COLO829 (cell line): ENCODE data around the gene EVX2.
A peak's percentile ranks its signal among the peaks of the same experiment; 100 is the strongest.

ENCODE experiments used
- DNase-seq: peaks from one replicate; pipeline ENCODE4 v3.0.0; 2012; ENCODE audit warnings: low spot score

The EVX2 gene

DNA sequence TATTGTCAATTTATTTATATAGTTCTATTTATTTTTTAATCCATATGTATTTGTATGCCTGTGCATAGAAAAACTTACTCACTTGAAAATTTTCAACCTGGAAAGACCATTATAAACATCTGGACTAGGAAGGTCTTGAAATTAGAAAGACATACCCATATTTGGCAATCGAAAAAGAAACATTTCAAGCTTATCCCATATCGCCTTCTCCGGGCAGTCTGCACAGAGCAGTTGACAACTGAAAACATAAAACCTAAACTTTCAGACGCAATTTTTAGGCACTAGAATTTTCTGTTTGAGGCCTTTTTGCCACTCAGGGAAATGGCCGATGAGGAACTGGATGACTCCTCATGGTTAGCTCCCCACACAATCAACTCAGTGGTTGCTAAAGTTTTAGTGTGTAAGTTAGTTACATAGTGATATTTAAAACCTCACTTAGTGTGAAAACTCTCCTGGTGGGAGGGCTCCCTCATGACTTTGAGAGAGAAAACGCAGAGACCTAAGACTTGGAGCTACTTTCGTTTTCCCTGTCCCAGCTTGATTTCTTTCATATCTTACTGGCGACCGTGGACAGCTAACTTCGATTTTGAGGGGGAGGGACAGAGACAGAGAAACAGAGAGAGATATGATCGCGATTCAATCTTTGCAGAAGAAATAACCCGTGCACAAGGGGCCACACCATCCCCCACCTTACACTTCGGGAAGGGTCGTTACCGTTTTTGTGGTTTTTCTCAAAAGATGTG, 12.7 kb upstream of the EVX2 start:
- peak; percentile 48 for DNase-seq

DNA sequence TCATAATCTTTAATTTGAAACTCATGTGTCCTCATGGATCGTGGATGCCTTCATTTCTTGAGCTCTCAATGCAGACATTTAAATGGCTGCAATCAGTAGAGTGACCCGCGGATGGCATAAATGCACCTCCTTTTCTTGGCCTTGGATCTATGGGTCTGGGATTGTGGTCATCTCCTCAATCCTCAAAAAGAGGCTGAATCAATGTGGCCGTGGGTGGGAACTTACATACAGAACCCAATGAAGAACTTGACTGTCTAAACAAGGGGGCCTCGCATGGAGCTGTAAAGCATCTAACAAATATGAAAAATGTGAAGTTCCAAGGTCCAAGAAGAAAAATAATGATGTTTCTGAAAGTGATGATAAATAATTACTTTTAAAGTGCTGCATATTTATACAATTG, 11.7 kb upstream of the EVX2 start:
- DNase-seq, result no peak

DNA sequence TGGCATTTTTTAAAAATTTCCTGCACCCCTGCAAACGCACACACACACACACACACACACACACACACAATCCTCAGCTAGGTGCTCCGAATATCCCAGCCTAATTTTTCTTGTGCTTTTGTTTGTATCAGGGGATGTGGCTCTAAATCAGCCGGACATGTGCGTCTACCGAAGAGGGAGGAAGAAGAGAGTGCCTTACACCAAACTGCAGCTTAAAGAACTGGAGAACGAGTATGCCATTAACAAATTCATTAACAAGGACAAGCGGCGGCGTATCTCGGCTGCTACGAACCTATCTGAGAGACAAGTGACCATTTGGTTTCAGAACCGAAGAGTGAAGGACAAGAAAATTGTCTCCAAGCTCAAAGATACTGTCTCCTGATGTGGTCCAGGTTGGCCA, 10.6 kb upstream of the EVX2 start:
- no peak for DNase-seq

DNA sequence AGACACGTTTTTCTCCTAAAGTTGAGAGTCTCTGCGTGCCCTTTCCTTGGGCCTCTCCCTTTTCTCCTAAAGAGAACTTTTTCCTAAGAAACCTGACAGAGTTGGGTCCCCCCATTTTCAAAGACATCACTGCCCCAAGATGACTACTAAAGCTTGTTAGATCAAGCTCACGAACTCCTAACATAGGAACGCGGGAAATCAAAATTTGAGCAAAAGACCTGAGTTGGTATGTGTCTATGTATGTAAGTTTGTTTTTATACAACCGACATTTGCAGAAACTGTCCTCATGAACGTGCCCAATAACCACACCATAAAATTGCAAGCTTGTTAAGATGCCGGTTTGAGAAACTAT, 10.1 kb upstream of the EVX2 start:
- no peak for DNase-seq

DNA sequence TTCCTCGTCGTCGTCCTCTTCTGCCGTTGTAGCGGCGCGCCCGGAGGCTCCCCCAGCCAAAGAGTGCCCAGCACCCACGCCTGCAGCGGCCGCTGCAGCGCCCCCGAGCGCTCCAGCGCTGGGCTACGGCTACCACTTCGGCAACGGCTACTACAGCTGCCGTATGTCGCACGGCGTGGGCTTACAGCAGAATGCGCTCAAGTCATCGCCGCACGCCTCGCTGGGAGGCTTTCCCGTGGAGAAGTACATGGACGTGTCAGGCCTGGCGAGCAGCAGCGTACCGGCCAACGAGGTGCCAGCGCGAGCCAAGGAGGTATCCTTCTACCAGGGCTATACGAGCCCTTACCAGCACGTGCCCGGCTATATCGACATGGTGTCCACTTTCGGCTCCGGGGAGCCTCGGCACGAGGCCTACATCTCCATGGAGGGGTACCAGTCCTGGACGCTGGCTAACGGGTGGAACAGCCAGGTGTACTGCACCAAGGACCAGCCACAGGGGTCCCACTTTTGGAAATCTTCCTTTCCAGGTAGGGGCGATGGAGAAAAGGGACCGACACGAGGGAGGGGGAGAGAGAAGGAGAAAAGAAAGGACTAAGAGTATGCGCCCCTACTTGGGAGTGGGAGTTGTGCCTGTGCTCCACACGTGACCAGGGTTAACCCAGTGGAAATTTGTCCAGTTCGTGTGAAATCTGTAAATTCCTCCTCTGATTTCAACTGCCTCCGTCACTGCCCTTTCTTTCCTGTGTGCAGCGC, 9.6 kb upstream of the EVX2 start:
- peak; percentile 46 for DNase-seq

DNA sequence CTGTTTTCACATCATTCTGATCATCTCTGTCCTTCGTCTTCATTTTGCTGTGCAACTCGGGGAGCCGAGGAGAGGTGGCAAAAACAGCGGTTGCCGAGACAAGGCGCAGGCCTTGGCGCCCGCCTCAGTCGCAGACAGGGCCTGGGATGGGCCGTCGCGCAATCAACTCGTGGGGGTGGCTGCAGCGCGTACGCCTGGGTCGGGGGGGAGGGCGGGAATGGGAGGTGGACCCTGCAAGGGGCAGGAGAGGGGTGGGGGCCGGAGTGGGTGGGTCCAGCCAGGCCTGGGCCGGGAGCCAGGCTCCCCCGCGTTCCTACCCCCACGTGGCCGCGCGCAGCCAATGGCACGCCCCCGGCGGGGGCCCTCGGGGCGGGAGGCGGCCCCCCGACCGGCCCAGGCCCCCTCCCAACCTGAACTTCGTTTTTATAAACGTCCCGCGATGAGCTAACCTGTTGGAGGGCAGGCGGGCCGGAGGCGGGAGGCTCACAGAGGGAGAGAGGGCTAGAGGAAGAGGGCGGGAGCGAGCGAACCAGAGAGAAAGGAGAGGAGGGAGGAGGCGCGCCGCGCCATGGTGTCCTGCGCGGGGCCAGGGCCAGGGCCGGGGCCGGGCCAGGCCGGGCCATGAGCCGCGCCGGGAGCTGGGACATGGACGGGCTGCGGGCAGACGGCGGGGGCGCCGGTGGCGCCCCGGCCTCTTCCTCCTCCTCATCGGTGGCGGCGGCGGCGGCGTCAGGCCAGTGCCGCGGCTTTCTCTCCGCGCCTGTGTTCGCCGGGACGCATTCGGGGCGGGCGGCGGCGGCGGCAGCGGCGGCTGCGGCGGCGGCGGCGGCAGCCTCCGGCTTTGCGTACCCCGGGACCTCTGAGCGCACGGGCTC, 8.7 kb upstream of the EVX2 start, which contains the start of gene HOXD13:
HOXD13 (plus strand) TSS at position 452 of the 875 bp plus-strand sequence; CDS start at position 622, 170 bp downstream.
- DNase-seq, result no peak

DNA sequence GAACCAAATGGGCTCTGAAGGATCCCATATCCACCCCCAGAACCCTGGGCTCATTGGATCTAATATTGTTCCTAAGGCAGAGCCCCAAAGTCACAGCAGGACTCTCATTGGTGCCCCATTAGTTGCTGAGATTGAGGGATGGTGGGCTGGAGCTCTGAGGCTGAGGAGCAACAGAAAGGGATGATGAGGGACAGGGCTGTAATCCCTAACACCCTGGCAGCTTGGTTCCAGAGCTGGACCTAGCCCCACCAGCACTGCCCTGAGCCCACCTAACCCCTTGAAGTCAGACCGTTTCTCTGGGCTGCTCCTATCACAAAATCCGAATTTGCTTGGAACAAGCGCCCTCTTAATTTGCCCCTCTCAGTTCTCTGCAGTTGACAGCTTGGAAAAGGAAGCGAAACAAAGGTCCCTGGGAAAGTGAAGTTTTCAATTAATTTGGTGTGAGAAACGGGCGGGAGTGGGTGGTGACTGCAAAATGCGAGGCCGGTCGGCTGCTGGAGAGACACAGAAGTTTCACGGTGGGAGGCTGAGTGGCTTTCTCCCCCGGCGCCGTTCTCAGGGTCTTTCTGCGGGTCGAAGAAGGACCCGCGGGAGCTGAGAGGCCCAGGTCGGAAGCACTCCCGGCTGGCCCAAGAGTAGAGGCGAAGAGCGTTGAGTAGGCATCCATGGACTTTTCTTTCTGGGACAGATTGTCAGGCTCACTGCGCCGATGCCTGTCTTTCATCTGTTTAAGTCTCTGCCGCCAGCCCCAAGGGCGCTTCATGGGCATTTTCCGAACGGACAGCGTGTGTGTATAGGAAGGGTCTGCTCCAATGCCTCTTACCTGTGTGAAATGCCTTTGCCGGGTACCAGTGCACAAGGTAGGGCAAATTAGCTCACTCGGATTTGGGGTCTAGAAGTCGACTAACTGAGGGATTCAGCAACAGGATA, 7.8 kb upstream of the EVX2 start:
- DNase-seq, result no peak

DNA sequence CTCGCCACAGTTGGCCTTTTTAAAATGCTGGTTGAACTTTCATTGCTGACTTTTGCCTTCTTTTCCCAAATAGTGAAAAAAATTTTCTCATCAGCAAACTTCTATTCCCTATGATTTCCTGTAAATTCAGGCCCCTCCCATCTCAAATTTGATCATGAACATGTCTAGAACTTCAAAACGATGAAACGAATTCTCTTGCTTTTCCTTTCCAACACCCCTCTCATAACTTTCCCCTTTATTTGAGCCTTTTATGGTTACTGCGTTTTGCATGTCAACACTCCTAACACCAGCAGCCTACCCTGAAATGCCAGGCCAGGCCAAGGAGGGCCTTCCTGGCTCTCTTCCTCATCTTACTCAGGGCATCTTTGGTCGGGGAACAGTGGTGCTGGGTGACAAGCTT, 7.1 kb upstream of the EVX2 start:
- DNase-seq, result no peak

DNA sequence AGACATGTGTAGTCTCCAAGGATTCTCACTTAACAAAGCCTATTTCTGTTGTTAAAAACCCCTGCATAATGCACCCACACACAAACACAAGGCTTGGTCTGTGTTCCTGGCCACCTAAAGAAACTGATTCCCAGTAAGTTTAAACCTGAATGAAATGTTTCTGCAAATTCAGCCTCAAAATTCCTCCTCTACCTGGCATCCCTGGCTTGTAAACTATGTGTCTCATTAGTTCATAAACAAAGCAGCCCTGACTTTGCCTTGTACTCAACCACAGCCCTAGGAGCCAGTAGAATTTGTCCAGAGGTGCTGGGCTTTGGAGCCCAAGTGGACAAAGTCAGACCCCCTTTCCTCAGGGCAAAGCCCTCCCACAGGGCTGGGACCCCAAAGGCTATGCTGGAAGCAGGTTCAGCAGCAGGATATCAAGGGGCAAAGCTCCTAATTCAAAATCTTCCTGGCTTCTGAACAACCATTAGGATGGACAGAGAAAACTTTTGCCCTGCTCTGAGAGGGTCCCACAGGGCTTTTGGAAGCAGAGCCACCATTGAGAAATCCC, 6.2 kb upstream of the EVX2 start:
- DNase-seq, result no peak

DNA sequence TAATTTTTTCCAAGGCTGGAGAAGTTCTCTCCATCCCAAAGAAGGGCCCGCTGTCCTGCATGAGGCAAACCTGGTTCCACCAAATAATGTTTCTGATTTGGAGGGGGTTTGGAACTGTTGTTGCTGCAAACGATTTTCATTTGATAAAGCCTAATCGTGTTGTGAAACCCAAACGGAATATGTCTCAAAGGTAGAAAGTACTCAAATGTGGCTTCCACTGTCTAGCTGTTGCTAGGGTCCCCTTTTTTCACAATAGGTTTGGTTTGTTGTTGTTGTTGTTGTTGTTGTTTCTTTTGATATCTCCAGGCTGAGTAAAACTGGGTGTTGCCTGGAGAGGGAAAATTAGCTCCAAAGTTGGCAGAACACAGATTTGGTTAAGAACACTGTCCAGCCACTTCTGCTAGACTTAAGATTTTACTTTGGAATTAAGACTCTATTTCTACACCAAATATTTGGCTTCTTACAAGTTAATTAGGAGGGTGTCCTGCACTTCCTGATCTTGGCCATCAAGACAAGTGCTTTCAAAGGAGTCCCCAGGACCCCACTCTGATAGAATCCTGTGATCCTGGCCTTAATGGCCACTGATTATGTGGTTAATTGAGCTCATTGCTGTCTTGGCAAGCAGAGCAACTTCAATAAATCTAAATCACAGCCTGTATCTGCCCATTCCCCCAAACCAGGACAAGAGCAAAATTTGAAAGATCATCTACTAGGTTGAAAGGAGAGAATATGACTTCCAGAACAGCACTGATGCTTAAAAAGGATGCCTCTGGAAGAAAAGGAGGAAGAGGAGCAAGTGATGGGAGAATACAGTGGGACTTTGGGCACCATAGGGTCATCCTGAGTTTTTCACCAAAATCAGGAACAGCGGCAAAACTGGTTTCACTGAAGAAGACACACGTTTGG, 5.4 kb upstream of the EVX2 start:
- DNase-seq, result no peak

DNA sequence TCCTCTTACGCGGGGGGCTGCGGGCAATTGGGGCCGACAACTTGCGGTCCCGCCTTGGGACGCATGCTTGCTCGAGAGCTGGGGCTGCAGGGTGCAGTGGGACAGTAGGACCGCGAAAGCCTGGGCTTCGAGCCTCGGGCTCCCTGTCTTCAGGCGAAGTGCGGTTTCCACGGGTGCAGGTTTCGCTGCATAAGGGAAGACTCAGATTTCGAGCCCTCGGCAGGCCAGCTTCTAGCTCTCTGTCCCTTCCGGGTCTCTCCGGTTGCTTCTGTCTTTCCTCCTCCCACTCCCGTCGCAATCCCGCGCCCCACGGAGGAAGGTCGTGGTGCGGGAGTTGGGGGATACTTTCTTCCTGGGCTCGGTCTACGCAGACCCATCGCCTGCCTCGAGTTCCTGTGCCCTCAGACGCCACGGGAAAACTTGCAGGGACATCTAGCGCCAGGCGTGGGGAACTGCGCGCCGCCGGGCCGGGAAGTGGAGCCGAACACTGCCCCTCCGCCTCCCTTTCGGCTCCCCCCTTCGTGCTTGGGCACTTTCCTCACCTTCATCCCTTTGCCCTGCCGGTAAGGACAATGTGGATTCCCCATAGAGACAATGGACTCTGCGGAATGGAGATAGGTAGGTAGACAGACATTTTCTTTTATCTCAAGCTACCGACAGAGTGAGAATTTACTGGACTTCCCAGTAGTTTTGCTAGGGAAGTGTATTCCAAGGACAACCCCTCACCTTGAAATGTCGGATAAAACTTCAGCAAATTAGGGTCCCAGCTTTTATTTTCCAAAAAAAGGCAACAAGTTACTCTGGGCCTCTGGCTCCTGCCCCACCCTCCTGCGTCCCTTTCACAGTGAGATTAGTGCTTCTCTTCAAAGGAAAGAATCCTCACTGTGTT, 4.5 kb upstream of the EVX2 start:
- DNase-seq, result peak; percentile 57

DNA sequence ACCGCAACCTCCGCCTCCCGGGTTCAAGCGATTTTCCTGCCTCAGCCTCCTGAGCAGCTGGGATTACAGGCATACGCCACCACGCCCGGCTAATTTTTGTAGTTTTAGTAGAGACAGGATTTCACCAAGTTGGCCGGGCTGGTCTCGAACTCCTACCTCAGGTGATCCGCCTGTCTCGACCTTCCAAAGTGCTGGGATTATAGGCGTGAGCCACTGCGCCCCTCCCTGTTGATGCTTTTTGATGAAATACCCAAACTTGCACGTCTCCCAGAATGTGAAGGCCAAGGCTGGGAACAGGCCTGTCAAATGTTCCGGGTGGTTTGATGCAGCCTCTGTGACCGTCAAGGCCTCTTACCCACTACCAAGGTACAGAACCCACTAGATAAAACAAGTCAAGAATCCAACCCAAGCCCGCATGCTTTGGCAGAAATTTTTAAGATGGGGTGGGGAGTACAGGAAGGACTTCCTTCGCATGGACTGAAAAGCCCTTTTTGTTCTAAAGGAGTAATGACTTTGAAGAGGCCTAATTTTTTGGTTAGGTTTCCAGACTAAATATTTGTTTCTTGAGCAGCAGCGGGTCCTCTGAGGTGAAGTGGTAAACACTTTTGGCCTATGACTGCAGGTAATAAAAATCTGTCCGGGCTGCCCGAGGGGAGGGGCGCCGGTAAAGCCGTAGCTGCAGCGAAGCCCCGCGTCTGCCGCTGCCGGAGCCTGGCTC, 3.7 kb upstream of the EVX2 start:
- no peak for DNase-seq

DNA sequence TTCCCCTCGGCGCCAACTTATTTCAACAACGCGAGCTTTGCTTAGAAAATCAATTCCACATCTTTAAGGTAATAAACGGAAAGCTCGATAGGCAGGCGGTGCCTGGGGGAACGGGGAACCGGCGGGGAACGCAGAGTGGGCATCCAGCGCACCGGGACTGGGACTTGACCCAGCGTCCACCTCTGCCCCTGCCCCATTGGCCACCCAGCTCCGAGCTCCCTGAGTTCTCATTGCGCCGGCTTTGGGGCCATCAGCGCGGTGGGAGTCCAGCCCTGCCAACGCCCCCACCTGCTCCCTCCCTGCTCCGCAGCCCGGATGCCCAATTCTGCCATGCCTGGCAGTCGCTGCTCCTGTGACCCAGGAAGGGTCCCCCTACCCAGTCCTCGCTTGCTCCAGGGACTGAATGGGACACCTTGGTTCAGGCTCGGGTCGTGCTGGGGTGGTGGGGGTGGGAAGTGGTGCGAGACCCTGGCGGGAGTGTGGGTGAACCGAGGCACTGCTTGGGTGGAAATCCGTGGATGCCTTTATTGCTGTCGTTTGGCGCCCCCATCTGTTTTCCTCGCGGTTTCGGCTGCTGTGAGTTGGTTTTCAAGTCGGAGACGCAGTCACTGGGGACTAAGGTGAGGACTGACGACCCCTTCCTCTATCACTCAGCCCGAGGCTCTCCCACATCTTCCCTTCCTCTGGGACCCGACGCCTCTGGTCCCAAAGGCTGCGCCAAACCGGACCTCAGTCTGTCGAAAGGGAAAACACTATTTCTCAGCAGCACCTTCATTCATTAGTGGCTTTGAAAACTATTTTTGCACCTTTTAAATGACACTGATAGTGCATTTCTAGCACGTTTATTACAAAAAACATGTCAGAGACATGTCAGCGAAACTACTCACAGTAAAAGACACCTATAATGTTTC, 2.4 kb upstream of the EVX2 start:
- peak; percentile 54 for DNase-seq

DNA sequence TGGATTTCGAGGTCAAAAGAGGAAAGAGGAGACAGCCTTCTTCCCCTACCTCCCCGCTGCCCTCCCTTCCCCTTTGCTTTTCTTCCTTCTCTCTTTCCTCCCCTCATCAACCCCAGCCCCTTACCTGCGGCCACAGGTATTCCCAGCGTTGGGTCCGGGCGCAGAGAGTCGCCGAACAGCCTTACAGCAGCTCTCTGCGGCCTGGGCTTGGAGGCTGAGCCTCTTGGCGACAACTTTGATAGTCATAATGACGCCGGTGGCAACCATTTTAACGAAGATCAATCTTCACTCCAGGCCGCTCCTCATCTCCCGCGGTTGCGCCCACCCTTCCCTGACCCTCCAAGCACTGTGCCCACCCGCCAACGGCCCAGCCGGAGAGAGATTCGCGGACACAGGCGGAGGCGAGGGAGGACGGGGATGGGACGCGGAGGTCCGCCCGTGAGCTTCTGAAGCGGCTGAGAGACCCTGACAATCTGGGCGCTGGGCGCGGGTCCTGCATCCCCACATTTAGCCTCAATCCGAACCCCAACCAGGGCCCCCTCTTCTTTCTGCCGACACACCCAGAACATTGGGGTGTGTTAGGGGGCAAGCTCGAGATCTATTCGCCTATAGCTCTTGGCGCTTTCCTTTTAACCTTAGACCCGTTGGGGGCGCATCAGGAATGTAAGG, 1.5 kb upstream of the EVX2 start:
- no peak for DNase-seq

DNA sequence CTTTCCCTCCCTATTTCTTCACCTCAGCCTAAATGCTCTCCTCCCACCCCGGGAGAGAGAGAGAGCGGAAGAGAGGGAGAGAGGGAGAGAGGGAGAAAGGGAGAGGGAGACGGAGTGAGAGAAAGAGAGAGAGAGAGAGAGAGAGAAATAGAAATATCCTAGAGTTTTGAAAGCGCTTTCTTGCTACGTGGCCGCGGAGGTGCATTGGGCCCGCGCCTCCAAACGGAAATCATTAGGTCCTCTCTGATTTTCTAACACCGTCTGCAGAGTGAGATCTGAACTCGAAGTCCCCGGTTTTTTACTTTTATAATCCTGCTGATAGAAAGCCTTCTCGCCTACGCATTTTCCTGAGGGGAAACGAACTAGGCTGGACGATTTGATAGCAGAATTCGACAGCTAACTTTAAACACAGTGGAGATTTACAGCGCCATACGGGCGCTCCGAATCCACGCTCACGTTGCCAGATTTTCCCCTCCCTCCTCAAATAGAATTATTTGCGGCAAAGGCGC, 903 bp upstream of the EVX2 start:
- DNase-seq, result no peak
